HG03378 (cell line): Measurements from ENCODE around the gene ZBTB22.

Source experiments
- ATAC-seq: cut with Tn5 transposase; IDR thresholded peaks from one replicate; pipeline ENCODE4 v1.9.1; 2021; ENCODE audit warnings: mild to moderate bottlenecking, moderate library complexity; ENCODE audit not compliant: unreplicated experiment

ZBTB22 gene

GRCh38 chr6:33330736-33331135 is 13.2 kb upstream of the ZBTB22 start:
- ATAC-seq = no peak

- no peak for ATAC-seq
Observed at GRCh38 chr6:33329058-33329457, 11.5 kb upstream of the ZBTB22 start.

GRCh38 chr6:33324125-33324524 is 6.6 kb upstream of the ZBTB22 start:
- no peak for ATAC-seq

GRCh38 chr6:33323623-33323948 is 6.0 kb upstream of the ZBTB22 start:
- no peak for ATAC-seq

GRCh38 chr6:33321227-33321626 is 3.7 kb upstream of the ZBTB22 start:
- ATAC-seq = no peak

GRCh38 chr6:33320315-33321181 is 3.0 kb upstream of the ZBTB22 start:
- no peak for ATAC-seq

GRCh38 chr6:33319939-33320314 is 2.4 kb upstream of the ZBTB22 start:
- no peak for ATAC-seq

GRCh38 chr6:33318426-33319073 is 1.0 kb upstream of the ZBTB22 start:
- ATAC-seq = no peak

GRCh38 chr6:33317419-33317668 is 200 bp downstream of the ZBTB22 start:
- ATAC-seq = no peak

- no peak for ATAC-seq
Observed at GRCh38 chr6:33316603-33317418, 733 bp downstream of the ZBTB22 start.

GRCh38 chr6:33315793-33316602 is 1.5 kb downstream of the ZBTB22 start:
- ATAC-seq = no peak

GRCh38 chr6:33314943-33315792 is 2.4 kb downstream of the ZBTB22 start:
- ATAC-seq = no peak

GRCh38 chr6:33314515-33314942 is 3.0 kb downstream of the ZBTB22 start:
- ATAC-seq = no peak

- no peak for ATAC-seq
Observed at GRCh38 chr6:33313709-33314514, 3.6 kb downstream of the ZBTB22 start, which contains the start of gene TAPBP. Gene TAPBP (minus strand): TSS chr6:33314078. CDS start chr6:33314041, 37 bp downstream.

- ATAC-seq = no peak
Observed at GRCh38 chr6:33313105-33313708, 4.3 kb downstream of the ZBTB22 start.

GRCh38 chr6:33312361-33313104 is 5.0 kb downstream of the ZBTB22 start:
- ATAC-seq = no peak

GRCh38 chr6:33306356-33306755 is 11.2 kb downstream of the ZBTB22 start:
- no peak for ATAC-seq

GRCh38 chr6:33305052-33305451 is 12.5 kb downstream of the ZBTB22 start:
- no peak for ATAC-seq
